Measurements from ENCODE around the gene ZIM2.

Gene ZIM2

GRCh38 chr19:56869886-56870285 lies 29.4 kb upstream of the ZIM2 start:
- TF ChIP-seq CTCF (IDR thresholded peaks at IDR 0.05; ENCODE audit: low read depth, low read length) (no peak), EZH2phosphoT487 (IDR thresholded peaks at IDR 0.05; ENCODE audit: low read depth) (no peak)
- Histone ChIP-seq H3K9ac (ENCODE audit: low read length) (no peak overlapping the region), H3K9me3 (ENCODE audit: insufficient read depth, low read length) (peaks cover 6% of the 10 kb centered on the region; the same call in 1 of the 2 replicates), H3K27me3 (ENCODE audit: low read depth, low read length) (no peaks in the 10 kb centered on the region), H4K20me1 (ENCODE audit: insufficient read depth, low read length) (no peaks in the 10 kb centered on the region), H3K4me2 (ENCODE audit: low read length) (no peak overlapping the region), H3K79me2 (ENCODE audit: low read length) (no peaks in the 10 kb centered on the region), H2AFZ (ENCODE audit: low read depth, low read length) (no peak overlapping the region), H3K4me3 (ENCODE audit: low read length) (no peak overlapping the region), H3K4me1 (ENCODE audit: low read length) (no peaks in the 10 kb centered on the region), H3K36me3 (replicated peaks; ENCODE audit: low read depth, low read length) (no peaks in the 10 kb centered on the region), H3K27ac (ENCODE audit: low read length) (no peak overlapping the region)

GRCh38 chr19:56868446-56868845 lies 27.9 kb upstream of the ZIM2 start:
- no peak overlapping the region for H3K4me2 ChIP-seq (ENCODE audit: low read length)
- H4K20me1 ChIP-seq (ENCODE audit: insufficient read depth, low read length), result no peaks in the 10 kb centered on the region
- no peak overlapping the region for H3K9ac ChIP-seq (ENCODE audit: low read length)
- TF ChIP-seq CTCF (IDR thresholded peaks at IDR 0.05; ENCODE audit: low read depth, low read length) (no peak), EZH2phosphoT487 (IDR thresholded peaks at IDR 0.05; ENCODE audit: low read depth) (no peak)
- no peaks in the 10 kb centered on the region for H3K79me2 ChIP-seq (ENCODE audit: low read length)
- H3K27ac ChIP-seq (ENCODE audit: low read length), result no peak overlapping the region
- no peak overlapping the region for H2AFZ ChIP-seq (ENCODE audit: low read depth, low read length)
- no peaks in the 10 kb centered on the region for H3K36me3 ChIP-seq (replicated peaks; ENCODE audit: low read depth, low read length)
- no peak overlapping the region for H3K4me3 ChIP-seq (ENCODE audit: low read length)
- H3K4me1 ChIP-seq (ENCODE audit: low read length), result no peaks in the 10 kb centered on the region
- peaks cover 6% of the 10 kb centered on the region; the same call in 1 of the 2 replicates for H3K9me3 ChIP-seq (ENCODE audit: insufficient read depth, low read length)
- no peaks in the 10 kb centered on the region for H3K27me3 ChIP-seq (ENCODE audit: low read depth, low read length)

GRCh38 chr19:56866538-56866937 lies 26.0 kb upstream of the ZIM2 start:
- Histone ChIP-seq H3K4me3 (ENCODE audit: low read length) (no peak overlapping the region), H3K27me3 (ENCODE audit: low read depth, low read length) (no peaks in the 10 kb centered on the region), H3K4me2 (ENCODE audit: low read length) (no peak overlapping the region), H3K79me2 (ENCODE audit: low read length) (no peaks in the 10 kb centered on the region), H3K9me3 (ENCODE audit: insufficient read depth, low read length) (peaks cover 6% of the 10 kb centered on the region; the same call in 1 of the 2 replicates), H3K27ac (ENCODE audit: low read length) (no peak overlapping the region), H3K36me3 (replicated peaks; ENCODE audit: low read depth, low read length) (no peaks in the 10 kb centered on the region), H3K4me1 (ENCODE audit: low read length) (no peaks in the 10 kb centered on the region), H3K9ac (ENCODE audit: low read length) (no peak overlapping the region), H4K20me1 (ENCODE audit: insufficient read depth, low read length) (no peaks in the 10 kb centered on the region), H2AFZ (ENCODE audit: low read depth, low read length) (no peak overlapping the region)
- TF ChIP-seq CTCF (IDR thresholded peaks at IDR 0.05; ENCODE audit: low read depth, low read length), result no peak
- TF ChIP-seq EZH2phosphoT487 (IDR thresholded peaks at IDR 0.05; ENCODE audit: low read depth), result no peak

GRCh38 chr19:56864443-56865125 lies 24.1 kb upstream of the ZIM2 start:
- no peak overlapping the region for H3K4me2 ChIP-seq (ENCODE audit: low read length)
- H4K20me1 ChIP-seq (ENCODE audit: insufficient read depth, low read length), result no peaks in the 10 kb centered on the region
- no peaks in the 10 kb centered on the region for H3K79me2 ChIP-seq (ENCODE audit: low read length)
- no peak overlapping the region for H3K9ac ChIP-seq (ENCODE audit: low read length)
- H3K27me3 ChIP-seq (ENCODE audit: low read depth, low read length), result no peaks in the 10 kb centered on the region
- no peaks in the 10 kb centered on the region for H3K4me1 ChIP-seq (ENCODE audit: low read length)
- H3K4me3 ChIP-seq (ENCODE audit: low read length), result no peak overlapping the region
- H2AFZ ChIP-seq (ENCODE audit: low read depth, low read length), result no peak overlapping the region
- H3K36me3 ChIP-seq (replicated peaks; ENCODE audit: low read depth, low read length), result no peaks in the 10 kb centered on the region
- peaks cover 6% of the 10 kb centered on the region; the same call in 1 of the 2 replicates for H3K9me3 ChIP-seq (ENCODE audit: insufficient read depth, low read length)
- no peak for TF ChIP-seq EZH2phosphoT487 (IDR thresholded peaks at IDR 0.05; ENCODE audit: low read depth)
- no peak for TF ChIP-seq CTCF (IDR thresholded peaks at IDR 0.05; ENCODE audit: low read depth, low read length)
- no peak overlapping the region for H3K27ac ChIP-seq (ENCODE audit: low read length)
